K562 (cell line): Measurements from ENCODE around the gene ZNF556. TPM values are rescaled to one million over a fixed set of nuclear protein-coding genes. Genes with fewer than 3 reads are reported as not detected.

Source experiments
- CBFA2T3 ChIP-seq: fragments of 450-650 bp; IDR thresholded peaks from 2 replicates; pipeline ENCODE4 v1.6.1; 2017
- FOXP1 ChIP-seq: sonication (generic); formaldehyde crosslinking; IDR thresholded peaks from 2 replicates; pipeline ENCODE4 v1.8.0; 2022; ENCODE audit warnings: mild to moderate bottlenecking, missing genetic modification reagents
- FUS ChIP-seq: fragments of 200-400 bp; formaldehyde crosslinking; optimal IDR thresholded peaks from 2 replicates; pipeline ENCODE3; 2017; ENCODE audit warnings: low read depth, low read length
- HDAC8 ChIP-seq: fragments of 450-650 bp; IDR thresholded peaks from 2 replicates; pipeline ENCODE4 v1.6.1; 2016; ENCODE audit warnings: mild to moderate bottlenecking, missing genetic modification characterization, moderate library complexity, missing compliant biosample characterization
- KDM2B ChIP-seq: fragments of 250-450 bp; sonication (Bioruptor Pico); IDR thresholded peaks from 2 replicates; pipeline ENCODE4 v1.8.0; 2021; ENCODE audit warnings: mild to moderate bottlenecking, moderate library complexity
- MCM7 ChIP-seq, 2 experiments: fragments of 450-650 bp; IDR thresholded peaks; 2 replicates each; pipeline ENCODE4 v1.6.1; 2016 to 2018
- SAFB2 ChIP-seq: fragments of 200-400 bp; formaldehyde crosslinking; IDR thresholded peaks from 2 replicates; pipeline ENCODE4 v1.6.1; 2018; ENCODE audit warnings: borderline replicate concordance, low read length, low read depth, moderate library complexity; ENCODE audit not compliant: severe bottlenecking
- SETDB1 ChIP-seq: IDR thresholded peaks from one replicate; pipeline ENCODE4 v1.6.1; 2012; ENCODE audit warnings: low read length, control low read depth, inconsistent platforms
- SIX5 ChIP-seq, 2 experiments: IDR thresholded peaks; 2 replicates each; pipeline ENCODE4 v1.6.1; 2011; ENCODE audit warnings: low read length in 2 of 2, borderline replicate concordance in 1 of 2, low read depth in 1 of 2, mild to moderate bottlenecking in 1 of 2, moderate library complexity in 1 of 2; ENCODE audit not compliant: insufficient read depth in 1 of 2
- SLC30A9 ChIP-seq: fragments of 250-450 bp; sonication (Bioruptor Pico); IDR thresholded peaks from 2 replicates; pipeline ENCODE4 v1.8.0; 2022; ENCODE audit warnings: mild to moderate bottlenecking, moderate library complexity
- TRIM25 ChIP-seq: fragments of 450-650 bp; IDR thresholded peaks from 2 replicates; pipeline ENCODE4 v1.7.0; 2016; ENCODE audit warnings: borderline replicate concordance
- YBX1 ChIP-seq: fragments of 450-650 bp; IDR thresholded peaks from 2 replicates; pipeline ENCODE4 v1.7.1; 2016; ENCODE audit warnings: mild to moderate bottlenecking
- ZC3H4 ChIP-seq: sonication (generic); formaldehyde crosslinking; IDR thresholded peaks from 2 replicates; pipeline ENCODE4 v1.9.0; 2021; ENCODE audit warnings: missing genetic modification reagents, borderline replicate concordance
- ZEB2 ChIP-seq: fragments of 450-650 bp; IDR thresholded peaks from 2 replicates; pipeline ENCODE4 v1.6.1; 2016
- ZNF274 ChIP-seq: IDR thresholded peaks from 2 replicates; pipeline ENCODE4 v1.6.1; 2011; ENCODE audit warnings: low read depth, mild to moderate bottlenecking, low read length, moderate library complexity, borderline replicate concordance
- ZNF699 ChIP-seq: fragments of 250-450 bp; sonication (Bioruptor Pico); IDR thresholded peaks from 2 replicates; pipeline ENCODE4 v1.8.0; 2021; ENCODE audit warnings: mild to moderate bottlenecking, moderate library complexity; ENCODE audit not compliant: insufficient replicate concordance
- ZNF75A ChIP-seq: fragments of 450-650 bp; formaldehyde crosslinking; IDR thresholded peaks from 2 replicates; pipeline ENCODE4 v1.4.0; 2020; ENCODE audit warnings: mild to moderate bottlenecking
- polyA plus RNA-seq, 8 experiments: library from polyadenylated mRNA; depleted of rRNA in 4 of 8; stranded (reverse) in 5 of 8; unstranded in 3 of 8; fragments of >200 nt; fragmentation: Nextera tagmentation in 2 of 8; fragmentation: Illumina TruSeq in 1 of 8; extraction: Ambion mirVana in 2 of 8; extraction: Trizol in 1 of 8; gene quantifications; 2 replicates each; pipeline versions ENCODE4 v1.2.1 to v1.2.3, GENCODE V29; 2011 to 2014; ENCODE audit warnings: inconsistent platforms in 1 of 8, missing spikeins in 1 of 8
- total RNA-seq, 7 experiments: library from RNA; depleted of rRNA in 6 of 7; stranded (reverse); fragments of >200 nt in 6 of 7; fragmentation: Illumina TruSeq in 2 of 7; extraction: Trizol in 2 of 7; gene quantifications; 2 replicates each; pipeline versions ENCODE4 v1.2.1 to v1.2.3, GENCODE V29; 2011 to 2021; ENCODE audit warnings: low replicate concordance in 1 of 7
- TF ChIP-seq, protein P1 (sequence below): sonication (generic); formaldehyde crosslinking; IDR thresholded peaks from 2 replicates; pipeline ENCODE4 v1.8.0; 2022; ENCODE audit warnings: mild to moderate bottlenecking, missing genetic modification reagents
- TF ChIP-seq, protein P2 (sequence below), 2 experiments: fragments of 450-650 bp; IDR thresholded peaks; 2 replicates each; pipeline ENCODE4 v1.6.1; 2016; ENCODE audit warnings: mild to moderate bottlenecking in 2 of 2, borderline replicate concordance in 1 of 2, low read depth in 1 of 2, moderate library complexity in 1 of 2

The ZNF556 gene
- total and polyA plus RNA-seq, 9 of the 15 experiments (the other 6 are each of a cell fraction or from before 2014, with no cell fraction given), result 0.01 to 0.36 (median 0.10) TPM; not detected in 1

- TF ChIP-seq ZEB2 (peak; percentile 22; the same call in 1 of the 2 replicates), FUS (no peak), ZNF274 (0 out of 2 replicates have a peak, but pooled peaks have one; percentile 16), HDAC8 (no peak), ZNF699 (CRISPR knock-in tag) (no peak), YBX1 (no peak), ZNF75A (CRISPR knock-in tag) (peak; percentile 93), SIX5 (IDR thresholded peaks at IDR 0.05; ENCODE audit: borderline replicate concordance in 1 of 2, insufficient read depth in 1 of 2, low read depth in 1 of 2, low read length in 2 of 2) (no peak), SLC30A9 (CRISPR knock-in tag) (no peak), ZC3H4 (CRISPR knock-in tag) (no peak), FOXP1 (CRISPR knock-in tag) (no peak), SETDB1 (no peak), KDM2B (no peak), CBFA2T3 (no peak), SAFB2 (no peak), MCM7 (IDR thresholded peaks at IDR 0.05) (no peak), TRIM25 (no peak)
- TF ChIP-seq, protein P1, sequence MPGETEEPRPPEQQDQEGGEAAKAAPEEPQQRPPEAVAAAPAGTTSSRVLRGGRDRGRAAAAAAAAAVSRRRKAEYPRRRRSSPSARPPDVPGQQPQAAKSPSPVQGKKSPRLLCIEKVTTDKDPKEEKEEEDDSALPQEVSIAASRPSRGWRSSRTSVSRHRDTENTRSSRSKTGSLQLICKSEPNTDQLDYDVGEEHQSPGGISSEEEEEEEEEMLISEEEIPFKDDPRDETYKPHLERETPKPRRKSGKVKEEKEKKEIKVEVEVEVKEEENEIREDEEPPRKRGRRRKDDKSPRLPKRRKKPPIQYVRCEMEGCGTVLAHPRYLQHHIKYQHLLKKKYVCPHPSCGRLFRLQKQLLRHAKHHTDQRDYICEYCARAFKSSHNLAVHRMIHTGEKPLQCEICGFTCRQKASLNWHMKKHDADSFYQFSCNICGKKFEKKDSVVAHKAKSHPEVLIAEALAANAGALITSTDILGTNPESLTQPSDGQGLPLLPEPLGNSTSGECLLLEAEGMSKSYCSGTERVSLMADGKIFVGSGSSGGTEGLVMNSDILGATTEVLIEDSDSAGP, result no peak
- TF ChIP-seq, protein P2, sequence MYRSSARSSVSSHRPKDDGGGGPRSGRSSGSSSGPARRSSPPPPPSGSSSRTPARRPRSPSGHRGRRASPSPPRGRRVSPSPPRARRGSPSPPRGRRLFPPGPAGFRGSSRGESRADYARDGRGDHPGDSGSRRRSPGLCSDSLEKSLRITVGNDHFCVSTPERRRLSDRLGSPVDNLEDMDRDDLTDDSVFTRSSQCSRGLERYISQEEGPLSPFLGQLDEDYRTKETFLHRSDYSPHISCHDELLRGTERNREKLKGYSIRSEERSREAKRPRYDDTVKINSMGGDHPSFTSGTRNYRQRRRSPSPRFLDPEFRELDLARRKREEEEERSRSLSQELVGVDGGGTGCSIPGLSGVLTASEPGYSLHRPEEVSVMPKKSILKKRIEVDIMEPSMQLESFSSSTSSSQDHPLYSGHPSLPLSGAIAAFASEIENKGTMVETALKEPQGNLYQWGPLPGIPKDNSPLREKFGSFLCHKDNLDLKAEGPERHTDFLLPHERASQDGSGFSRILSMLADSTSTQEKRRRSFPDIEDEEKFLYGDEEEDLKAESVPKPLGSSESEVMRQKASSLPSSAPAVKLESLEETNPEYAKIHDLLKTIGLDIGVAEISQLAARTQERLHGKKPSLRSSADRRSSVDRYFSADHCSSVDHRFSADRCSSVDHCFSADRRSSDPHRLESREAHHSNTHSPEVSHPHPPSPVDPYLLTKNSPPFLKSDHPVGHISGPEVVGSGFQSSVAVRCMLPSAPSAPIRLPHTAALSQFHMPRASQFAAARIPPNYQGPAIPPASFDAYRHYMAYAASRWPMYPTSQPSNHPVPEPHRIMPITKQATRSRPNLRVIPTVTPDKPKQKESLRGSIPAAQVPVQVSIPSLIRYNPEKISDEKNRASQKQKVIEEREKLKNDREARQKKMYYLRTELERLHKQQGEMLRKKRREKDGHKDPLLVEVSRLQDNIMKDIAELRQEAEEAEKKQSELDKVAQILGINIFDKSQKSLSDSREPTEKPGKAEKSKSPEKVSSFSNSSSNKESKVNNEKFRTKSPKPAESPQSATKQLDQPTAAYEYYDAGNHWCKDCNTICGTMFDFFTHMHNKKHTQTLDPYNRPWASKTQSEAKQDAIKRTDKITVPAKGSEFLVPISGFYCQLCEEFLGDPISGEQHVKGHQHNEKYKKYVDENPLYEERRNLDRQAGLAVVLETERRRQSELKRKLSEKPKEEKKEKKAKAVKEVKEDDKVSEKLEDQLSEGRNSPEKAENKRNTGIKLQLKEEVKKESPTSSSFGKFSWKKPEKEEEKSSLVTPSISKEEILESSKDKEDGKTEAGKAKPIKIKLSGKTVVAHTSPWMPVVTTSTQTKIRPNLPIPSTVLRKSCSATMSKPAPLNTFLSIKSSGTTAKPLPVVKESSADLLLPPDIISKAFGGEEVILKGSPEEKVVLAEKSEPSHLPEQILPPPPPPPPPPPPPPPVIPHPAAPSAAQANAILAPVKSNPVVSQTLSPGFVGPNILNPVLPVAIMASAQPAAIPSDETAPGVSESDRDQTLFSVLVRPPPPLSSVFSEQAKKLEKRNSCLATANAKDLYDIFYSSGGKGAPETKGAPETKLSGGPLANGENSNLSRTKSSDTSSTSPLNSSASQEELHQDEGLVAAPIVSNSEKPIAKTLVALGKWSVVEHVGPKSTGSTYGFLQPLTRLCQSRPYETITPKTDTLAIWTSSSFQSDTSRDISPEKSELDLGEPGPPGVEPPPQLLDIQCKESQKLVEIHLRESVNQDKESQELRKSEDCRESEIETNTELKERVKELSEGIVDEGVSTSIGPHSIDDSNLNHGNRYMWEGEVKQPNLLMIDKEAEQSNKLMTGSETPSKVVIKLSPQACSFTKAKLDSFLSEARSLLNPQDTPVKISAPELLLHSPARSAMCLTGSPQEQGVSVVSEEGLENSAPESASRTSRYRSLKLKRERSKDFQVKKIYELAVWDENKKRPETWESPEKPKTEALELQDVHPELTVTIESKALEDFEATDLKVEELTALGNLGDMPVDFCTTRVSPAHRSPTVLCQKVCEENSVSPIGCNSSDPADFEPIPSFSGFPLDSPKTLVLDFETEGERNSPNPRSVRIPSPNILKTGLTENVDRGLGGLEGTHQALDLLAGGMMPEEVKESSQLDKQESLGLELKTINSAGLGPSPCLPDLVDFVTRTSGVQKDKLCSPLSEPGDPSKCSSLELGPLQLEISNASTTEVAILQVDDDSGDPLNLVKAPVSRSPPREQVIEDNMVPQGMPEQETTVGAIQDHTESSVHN (IDR thresholded peaks at IDR 0.05; ENCODE audit: borderline replicate concordance in 1 of 2, low read depth in 1 of 2), result 0 out of 4 replicates have a peak, but pooled peaks of 1 of the 2 experiments have one; percentile 13
These were observed 14.5 kb upstream of the ZNF556 start (continued) for GRCh38 chr19:2852598-2852997.
